Subcutaneous abdominal adipose tissue (tissue), 5 donors: Measurements from ENCODE around the gene MAPK12.

ENCODE experiments used
- H3K27ac ChIP-seq: one replicate; pipeline ENCODE4 v1.7.0; 2013; ENCODE audit warnings: low read depth, mild to moderate bottlenecking, inconsistent platforms, low read length, moderate library complexity
- H3K27me3 ChIP-seq, 5 donors: one replicate each; pipeline ENCODE4 v1.7.0; 2013; ENCODE audit warnings: low read length in 5 of 5, inconsistent platforms in 1 of 5; ENCODE audit not compliant: control insufficient read depth in 5 of 5, insufficient read depth in 4 of 5
- H3K36me3 ChIP-seq, 5 donors: one replicate each; pipeline ENCODE4 v1.7.0; 2013; ENCODE audit warnings: low read length in 5 of 5; ENCODE audit not compliant: control insufficient read depth in 5 of 5, insufficient read depth in 5 of 5
- H3K4me1 ChIP-seq, 5 donors: one replicate each; pipeline ENCODE4 v1.7.0; 2013; ENCODE audit warnings: low read length in 5 of 5, mild to moderate bottlenecking in 3 of 5, moderate library complexity in 1 of 5; ENCODE audit not compliant: control insufficient read depth in 5 of 5, insufficient read depth in 5 of 5
- H3K4me3 ChIP-seq, 5 donors: one replicate each; pipeline ENCODE4 v1.7.0; 2013; ENCODE audit warnings: low read length in 5 of 5, low read depth in 1 of 5
- H3K9ac ChIP-seq, 5 donors: one replicate each; pipeline ENCODE4 v1.7.0; 2013; ENCODE audit warnings: low read length in 5 of 5, mild to moderate bottlenecking in 4 of 5, moderate library complexity in 3 of 5
- H3K9me3 ChIP-seq, 5 donors: one replicate each; pipeline ENCODE4 v1.7.0; 2013; ENCODE audit warnings: low read length in 5 of 5; ENCODE audit not compliant: control insufficient read depth in 5 of 5
- donor health status: healthy.
- donor health status: healthy.
- donor health status: healthy.
- donor health status: healthy.
- donor health status: healthy.

Gene MAPK12

DNA sequence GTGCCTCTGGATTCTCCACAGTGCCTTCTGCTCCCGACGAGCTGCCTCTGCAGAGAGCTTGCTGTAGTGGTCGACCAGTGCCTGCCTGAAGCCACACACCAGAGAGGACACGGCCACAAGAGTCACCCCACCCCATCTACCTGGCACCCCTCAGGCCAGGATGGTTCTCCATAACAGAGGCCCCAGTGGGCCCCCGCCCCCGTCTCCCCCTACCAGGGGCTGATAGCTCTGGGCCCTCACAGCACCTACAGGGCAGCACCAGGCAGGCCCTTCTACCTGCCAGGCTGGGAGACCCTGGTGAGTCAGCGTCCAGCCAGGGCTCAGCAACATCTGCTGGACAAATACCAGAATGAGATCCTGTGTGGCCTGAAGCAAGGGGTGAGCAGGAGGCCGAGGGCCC is 39.0 kb downstream of the MAPK12 start:
- H3K9me3 ChIP-seq, result no peaks in the 10 kb centered on the region
- H3K9ac ChIP-seq, result no peak overlapping the region
- H3K4me1 ChIP-seq, result peaks cover 0 to 5% (median 3%) of the 10 kb centered on the region in 5 donors
- no peaks in the 10 kb centered on the region for H3K27me3 ChIP-seq
- H3K4me3 ChIP-seq, result no peak overlapping the region
- H3K27ac ChIP-seq, result no peak overlapping the region
- H3K36me3 ChIP-seq, result peaks cover 0 to 94% (median 87%) of the 10 kb centered on the region in 5 donors

DNA sequence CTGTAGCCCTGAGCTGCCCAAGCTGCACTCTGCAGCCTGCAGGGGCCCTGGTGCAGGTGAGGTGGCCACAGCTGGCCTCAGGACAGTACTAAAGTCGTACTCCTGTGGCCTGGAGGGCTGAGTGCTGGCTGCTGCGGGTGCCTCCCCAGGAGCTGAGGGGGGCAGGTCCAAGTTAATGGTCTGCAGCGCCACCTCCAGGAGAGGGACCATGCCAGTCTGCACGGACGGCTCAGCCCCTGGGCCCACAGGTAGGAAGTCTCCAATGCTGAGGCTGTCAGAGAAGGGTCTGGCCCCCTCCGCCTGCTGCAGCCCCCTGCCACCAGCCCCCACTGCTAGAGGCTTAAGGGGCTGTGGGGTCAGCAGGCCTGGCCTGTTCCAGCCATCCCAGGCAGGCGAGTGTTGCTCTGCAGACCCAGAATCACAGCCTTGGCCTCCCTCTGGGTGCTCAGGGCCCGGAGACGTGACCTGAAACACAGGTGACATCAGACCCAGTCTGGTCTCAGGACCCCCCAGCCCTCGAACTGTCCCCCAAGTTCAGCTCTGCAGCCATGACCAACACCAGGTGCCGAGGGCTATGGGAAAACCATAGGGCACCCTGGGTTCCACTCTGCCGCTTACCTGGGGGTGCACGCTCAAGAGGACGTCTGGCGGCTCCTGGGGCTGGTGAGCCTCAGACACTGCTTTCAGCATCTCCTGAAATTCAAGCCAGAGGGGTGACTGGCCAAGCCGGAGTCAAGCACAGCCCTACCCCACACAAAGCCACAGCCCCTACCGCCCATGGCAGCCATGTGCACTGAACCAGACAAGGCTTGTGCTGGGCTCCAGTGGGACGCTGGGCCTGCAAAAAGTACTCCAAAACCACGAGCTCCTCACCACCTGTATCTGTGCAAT is 39.8 kb downstream of the MAPK12 start:
- peaks cover 0 to 94% (median 87%) of the 10 kb centered on the region in 5 donors for H3K36me3 ChIP-seq

DNA sequence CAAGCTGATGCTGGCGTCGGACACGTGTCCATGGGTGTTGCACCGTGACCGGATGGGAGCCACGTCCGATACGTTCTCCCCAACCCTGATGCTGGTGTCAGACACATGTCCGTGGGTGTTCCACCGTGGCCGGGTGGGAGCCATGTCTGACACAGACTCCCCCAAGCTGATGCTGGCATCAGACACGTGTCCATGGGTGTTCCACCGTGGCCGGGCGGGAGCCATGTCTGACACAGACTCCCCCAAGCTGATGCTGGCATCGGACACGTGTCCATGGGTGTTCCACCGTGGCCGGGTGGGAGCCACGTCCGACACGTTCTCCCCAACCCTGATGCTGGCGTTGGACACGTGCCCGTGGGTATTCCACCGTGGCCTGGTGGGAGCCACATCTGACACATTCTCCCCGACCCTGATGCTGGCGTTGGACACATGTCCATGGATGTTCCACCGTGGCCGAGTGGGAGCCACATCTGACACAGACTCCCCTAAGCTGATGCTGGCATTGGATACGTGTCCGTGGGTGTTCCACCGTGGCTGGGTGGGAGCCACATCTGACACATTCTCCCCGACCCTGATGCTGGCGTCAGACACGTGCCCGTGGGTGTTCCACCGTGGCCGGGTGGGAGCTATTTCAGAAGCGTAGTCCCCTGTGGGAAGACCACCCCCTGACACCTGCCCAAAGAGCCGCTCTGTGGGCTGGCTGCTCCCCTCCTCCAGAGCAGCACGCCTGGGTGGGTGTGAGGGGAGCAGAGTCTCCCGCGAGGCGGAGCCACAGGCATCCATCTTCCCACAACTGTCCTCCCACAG is 40.7 kb downstream of the MAPK12 start:
- Histone ChIP-seq H3K36me3 (peaks cover 0 to 96% (median 88%) of the 10 kb centered on the region in 5 donors), H3K4me3 (no peak overlapping the region), H3K4me1 (peaks cover 0 to 5% (median 3%) of the 10 kb centered on the region in 5 donors), H3K9ac (no peak overlapping the region), H3K27ac (no peak overlapping the region), H3K9me3 (no peaks in the 10 kb centered on the region), H3K27me3 (no peaks in the 10 kb centered on the region)

More for the DNA sequence above, 39.8 kb downstream of the MAPK12 start:
- H3K9ac ChIP-seq, result no peak overlapping the region
- H3K27me3 ChIP-seq, result no peaks in the 10 kb centered on the region
- H3K27ac ChIP-seq, result no peak overlapping the region
- H3K4me3 ChIP-seq, result no peak overlapping the region
- peaks cover 0 to 5% (median 3%) of the 10 kb centered on the region in 5 donors for H3K4me1 ChIP-seq
- no peaks in the 10 kb centered on the region for H3K9me3 ChIP-seq

DNA sequence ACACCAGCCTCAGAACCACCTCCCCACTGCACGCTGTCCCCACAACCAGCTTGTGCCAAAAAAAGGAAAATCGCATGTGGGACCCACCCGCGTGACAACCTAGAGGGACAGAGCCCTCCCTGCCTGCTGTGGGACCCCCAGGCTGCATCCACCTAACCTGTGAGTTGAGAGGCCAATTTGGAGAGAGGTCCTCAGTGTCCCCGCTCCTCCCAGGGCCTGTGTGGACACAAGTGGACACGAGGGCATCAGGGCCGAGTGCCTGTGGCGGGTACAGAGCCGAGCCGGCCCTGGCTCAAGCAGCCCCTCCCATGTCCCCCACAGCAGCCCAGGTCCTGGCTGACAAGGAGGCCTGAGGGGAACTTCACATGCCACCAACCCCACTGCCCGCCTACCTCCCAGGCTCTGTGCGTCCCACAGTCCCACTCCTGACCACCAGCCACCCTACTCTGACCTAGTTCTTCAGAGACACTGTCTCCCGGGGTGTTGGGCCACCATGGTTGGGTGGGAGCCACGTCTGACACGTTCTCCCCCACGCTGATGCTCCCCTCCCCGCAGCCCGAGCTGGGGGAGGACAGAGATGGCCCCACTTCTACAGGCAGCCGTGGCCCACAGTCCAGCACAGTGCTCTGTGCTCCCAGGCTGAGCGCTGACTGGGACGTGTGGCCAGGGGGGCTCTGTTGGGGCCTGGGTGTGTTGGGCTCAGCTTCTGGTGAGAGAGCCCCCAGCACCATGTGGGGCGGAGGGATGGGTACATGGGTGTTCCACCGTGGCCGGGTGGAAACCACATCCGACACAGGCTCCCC is 41.5 kb downstream of the MAPK12 start:
- Histone ChIP-seq H3K9ac (no peak overlapping the region), H3K4me3 (no peak overlapping the region), H3K27ac (no peak overlapping the region)

DNA sequence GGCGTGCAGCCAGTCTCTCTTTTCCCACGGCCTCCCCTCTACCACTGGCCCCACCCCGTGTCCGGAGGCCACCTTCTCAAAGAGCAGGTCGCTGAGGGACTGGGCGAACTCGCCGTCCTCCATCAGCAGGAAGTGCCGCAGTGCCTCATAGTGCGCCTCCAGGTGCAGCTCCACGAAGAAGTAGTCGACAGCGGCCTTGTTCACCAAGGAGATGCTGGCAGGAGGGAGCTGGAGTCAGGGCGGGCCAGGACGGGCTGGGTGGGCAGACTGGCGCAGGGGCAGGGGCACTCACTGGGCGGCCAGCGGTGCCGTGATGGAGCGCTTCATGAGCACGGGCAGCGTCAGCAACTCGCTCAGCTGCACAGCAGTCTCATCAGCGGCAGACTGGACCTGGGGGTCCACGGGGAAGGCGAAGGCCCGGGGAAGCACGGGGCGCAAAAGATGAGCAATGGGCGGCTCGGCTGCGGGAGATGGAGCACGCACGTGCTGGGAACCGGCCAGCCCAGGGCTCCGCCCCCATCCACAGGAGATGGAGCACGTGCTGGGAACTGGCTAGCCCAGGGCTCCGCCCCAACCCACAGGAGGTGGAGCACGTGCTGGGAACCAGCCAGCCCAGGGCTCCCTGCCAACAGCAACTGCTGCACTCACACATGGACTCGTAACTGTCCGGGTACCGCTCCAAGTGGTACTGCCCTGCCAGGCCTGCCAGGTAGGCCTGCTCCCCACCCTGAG is 42.3 kb downstream of the MAPK12 start:
- H3K4me1 ChIP-seq, result peaks cover 0 to 12% (median 10%) of the 10 kb centered on the region in 5 donors
- no peak overlapping the region for H3K9ac ChIP-seq
- H3K9me3 ChIP-seq, result no peaks in the 10 kb centered on the region
- peaks cover 0 to 95% (median 85%) of the 10 kb centered on the region in 5 donors for H3K36me3 ChIP-seq
- no peak overlapping the region for H3K27ac ChIP-seq
- no peaks in the 10 kb centered on the region for H3K27me3 ChIP-seq
- H3K4me3 ChIP-seq, result no peak overlapping the region

More for the DNA sequence above, 41.5 kb downstream of the MAPK12 start:
- Histone ChIP-seq H3K36me3 (peaks cover 0 to 95% (median 87%) of the 10 kb centered on the region in 5 donors), H3K9me3 (no peaks in the 10 kb centered on the region), H3K27me3 (no peaks in the 10 kb centered on the region), H3K4me1 (peaks cover 0 to 10% (median 7%) of the 10 kb centered on the region in 5 donors)

DNA sequence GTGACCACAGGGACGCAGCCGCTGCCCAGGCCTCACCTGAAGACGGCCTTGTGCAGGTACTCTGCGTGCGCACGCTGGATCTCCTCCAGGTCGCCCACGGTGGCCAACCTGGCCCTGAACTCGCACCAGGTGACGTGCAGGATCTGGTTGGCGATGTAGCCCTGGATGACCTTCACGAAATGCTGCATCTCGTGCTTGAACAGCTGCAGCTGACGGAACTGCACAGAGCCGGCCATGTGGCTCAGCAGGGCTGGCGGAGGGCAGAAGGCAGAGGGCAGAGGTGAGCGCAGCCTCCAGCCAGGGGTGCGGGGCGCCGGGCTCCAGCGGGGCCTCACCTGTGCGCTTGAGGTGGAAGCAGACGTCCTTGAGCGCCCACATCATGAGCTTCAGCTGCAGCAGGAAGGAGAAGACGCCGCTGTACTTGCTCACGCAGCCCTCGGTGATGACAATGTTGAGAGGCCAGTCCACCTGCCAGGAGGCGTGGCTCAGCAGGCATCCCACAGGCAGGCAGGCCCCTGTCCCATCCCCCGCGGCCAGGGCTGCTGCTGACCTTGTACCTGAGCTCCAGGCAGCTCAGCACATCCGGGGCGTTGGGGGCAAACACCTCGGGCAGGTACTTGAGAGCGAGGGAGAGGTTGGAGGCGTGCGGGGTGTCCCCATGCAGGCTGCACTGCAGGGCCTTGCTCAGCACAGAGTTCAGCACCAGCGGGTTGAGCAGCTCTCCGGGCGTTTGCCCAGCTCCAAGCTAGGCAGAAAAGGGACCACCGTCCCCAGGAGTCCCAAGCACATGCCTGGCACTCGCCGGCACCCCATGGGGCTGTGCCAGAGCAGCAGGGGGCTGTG is 43.1 kb downstream of the MAPK12 start:
- Histone ChIP-seq H3K36me3 (peaks cover 0 to 94% (median 84%) of the 10 kb centered on the region in 5 donors), H3K27ac (no peak overlapping the region), H3K4me1 (peaks cover 0 to 12% (median 10%) of the 10 kb centered on the region in 5 donors), H3K4me3 (no peak overlapping the region), H3K27me3 (no peaks in the 10 kb centered on the region), H3K9ac (no peak overlapping the region), H3K9me3 (no peaks in the 10 kb centered on the region)

DNA sequence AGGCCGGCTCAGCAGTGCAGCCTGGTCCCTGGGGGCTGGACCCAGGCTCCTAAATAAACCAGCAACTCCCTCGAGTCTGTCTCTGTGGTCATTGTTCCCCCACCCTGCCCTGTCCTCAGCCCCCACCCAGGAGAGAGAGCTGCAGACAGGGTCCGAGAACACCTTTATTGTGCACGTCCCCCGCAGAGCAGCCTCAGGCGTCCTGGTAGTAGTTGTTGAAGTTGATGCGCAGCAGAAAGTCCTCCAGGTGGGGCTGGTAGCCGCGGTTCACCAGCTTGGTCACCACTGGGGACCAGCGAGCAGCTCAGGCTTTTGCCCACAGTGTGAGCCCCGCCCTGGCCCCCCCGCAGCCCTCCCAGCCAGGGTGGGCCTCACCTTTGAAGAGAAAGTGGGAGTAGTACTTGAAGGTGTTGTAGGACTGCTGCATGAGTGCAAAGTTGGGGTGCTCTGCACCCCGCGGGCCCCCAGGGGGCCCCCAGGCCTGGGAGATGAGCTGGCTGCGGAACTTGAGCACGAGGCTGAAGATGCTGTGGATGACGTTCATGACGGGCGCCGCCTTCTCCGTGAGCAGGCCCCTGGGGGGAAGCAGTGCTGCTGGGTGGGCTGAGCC is 43.8 kb downstream of the MAPK12 start:
- Histone ChIP-seq H3K4me1 (peaks cover 0 to 12% (median 10%) of the 10 kb centered on the region in 5 donors), H3K4me3 (no peak overlapping the region), H3K36me3 (peaks cover 2 to 94% (median 84%) of the 10 kb centered on the region in 5 donors), H3K27ac (no peak overlapping the region), H3K27me3 (no peaks in the 10 kb centered on the region), H3K9ac (no peak overlapping the region), H3K9me3 (no peaks in the 10 kb centered on the region)

DNA sequence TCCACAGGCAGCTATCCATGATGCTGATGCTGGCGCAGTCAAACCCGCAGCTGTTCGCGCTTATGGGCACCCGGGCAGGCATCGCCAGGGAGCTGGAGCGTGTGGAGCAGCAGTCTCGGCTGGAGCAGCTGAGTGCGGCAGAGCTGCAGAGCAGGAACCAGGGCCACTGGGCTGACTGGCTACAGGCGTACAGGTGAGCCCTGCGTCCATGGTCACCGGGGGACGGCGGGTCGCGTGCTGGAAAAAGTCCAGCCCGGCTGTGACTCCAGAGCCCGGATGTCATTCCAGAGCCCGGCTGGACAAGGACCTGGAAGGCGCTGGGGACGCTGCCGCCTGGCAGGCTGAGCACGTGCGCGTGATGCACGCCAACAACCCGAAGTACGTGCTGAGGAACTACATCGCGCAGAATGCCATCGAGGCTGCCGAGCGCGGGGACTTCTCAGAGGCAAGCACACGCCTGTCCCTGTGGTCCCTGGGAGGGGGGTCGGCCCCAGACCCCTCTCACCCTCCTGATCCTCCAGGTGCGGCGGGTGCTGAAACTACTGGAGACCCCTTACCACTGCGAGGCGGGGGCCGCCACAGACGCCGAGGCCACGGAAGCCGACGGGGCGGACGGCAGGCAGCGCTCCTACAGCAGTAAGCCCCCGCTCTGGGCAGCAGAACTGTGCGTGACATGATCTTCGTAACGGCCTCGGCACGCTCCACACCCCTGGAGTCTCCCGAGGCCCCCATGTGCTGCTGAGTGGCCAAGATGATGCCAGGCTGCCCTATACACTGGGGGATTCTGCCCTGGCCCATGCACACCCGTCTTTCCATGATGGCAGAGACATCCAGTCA is 44.6 kb downstream of the MAPK12 start:
- no peak overlapping the region for H3K9ac ChIP-seq
- peaks cover 0 to 12% (median 10%) of the 10 kb centered on the region in 5 donors for H3K4me1 ChIP-seq
- H3K36me3 ChIP-seq, result peaks cover 4 to 94% (median 82%) of the 10 kb centered on the region in 5 donors

More for the DNA sequence above, 44.6 kb downstream of the MAPK12 start:
- H3K27ac ChIP-seq, result no peak overlapping the region
- no peak overlapping the region for H3K4me3 ChIP-seq
- no peaks in the 10 kb centered on the region for H3K9me3 ChIP-seq
- H3K27me3 ChIP-seq, result no peaks in the 10 kb centered on the region
